Endothelial cell of umbilical vein (primary cell): ENCODE measurements around the gene TUBB4B.

ENCODE experiments used
- CTCF ChIP-seq, 2 donors: IDR thresholded peaks; 1 replicate in 1 of 2; 2 replicates in 1 of 2; pipeline ENCODE4 v1.5.1; 2011; ENCODE audit warnings: low read length in 2 of 2, mild to moderate bottlenecking in 2 of 2, moderate library complexity in 2 of 2, control low read depth in 1 of 2, inconsistent platforms in 1 of 2, low read depth in 1 of 2; ENCODE audit not compliant: insufficient read depth in 1 of 2; ENCODE audit errors: extremely low read depth in 1 of 2
- EZH2 ChIP-seq: IDR thresholded peaks from 2 replicates; pipeline ENCODE4 v1.6.1; 2012; ENCODE audit warnings: borderline replicate concordance, low read depth, mild to moderate bottlenecking, moderate library complexity, low read length, inconsistent platforms; ENCODE audit not compliant: severe bottlenecking
- FOS ChIP-seq: IDR thresholded peaks from 2 replicates; pipeline ENCODE4 v1.6.1; 2011; ENCODE audit warnings: mild to moderate bottlenecking, low read length, moderate library complexity, borderline replicate concordance; ENCODE audit not compliant: insufficient read depth
- POLR2A ChIP-seq: IDR thresholded peaks from 2 replicates; pipeline ENCODE4 v1.6.1; 2012; ENCODE audit warnings: low read depth, mild to moderate bottlenecking, control low read depth, low read length
- POLR2AphosphoS5 ChIP-seq: IDR thresholded peaks from 2 replicates; pipeline ENCODE4 v1.6.1; 2012; ENCODE audit warnings: low read depth, mild to moderate bottlenecking, control low read depth, low read length, moderate library complexity; ENCODE audit not compliant: insufficient read depth
- TF ChIP-seq, protein P1 (sequence below): IDR thresholded peaks from 2 replicates; pipeline ENCODE4 v1.6.1; 2011; ENCODE audit not compliant: insufficient read depth, insufficient read length

- TF ChIP-seq POLR2A (no peak), POLR2AphosphoS5 (no peak), CTCF (IDR thresholded peaks at IDR 0.05; ENCODE audit: extremely low read depth in 1 of 2, insufficient read depth in 1 of 2, low read depth in 1 of 2, low read length in 2 of 2) (no peak), FOS (no peak), EZH2 (no peak)
- TF ChIP-seq, protein P1, sequence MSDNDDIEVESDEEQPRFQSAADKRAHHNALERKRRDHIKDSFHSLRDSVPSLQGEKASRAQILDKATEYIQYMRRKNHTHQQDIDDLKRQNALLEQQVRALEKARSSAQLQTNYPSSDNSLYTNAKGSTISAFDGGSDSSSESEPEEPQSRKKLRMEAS, result no peak
Observed at GRCh38 chr9:137216188-137216965, 24.7 kb upstream of the TUBB4B start.
